Stimulated activated CD8-positive, alpha-beta memory T cell treated with anti-CD3 and anti-CD28 coated beads, Interleukin-15, amount 100 ng/mL, for 24 hours (primary cell): ENCODE data around the gene C19orf25.
"Not testable (repeated sequence)": the region's sequence is repeated elsewhere in the genome, so short reads cannot be mapped to it uniquely, and the experiment has no call there.

Experiments
- DNase-seq: peaks from one replicate; pipeline ENCODE4 v3.0.0-alpha.2; 2020; ENCODE audit warnings: low read depth

C19orf25 gene

DNA sequence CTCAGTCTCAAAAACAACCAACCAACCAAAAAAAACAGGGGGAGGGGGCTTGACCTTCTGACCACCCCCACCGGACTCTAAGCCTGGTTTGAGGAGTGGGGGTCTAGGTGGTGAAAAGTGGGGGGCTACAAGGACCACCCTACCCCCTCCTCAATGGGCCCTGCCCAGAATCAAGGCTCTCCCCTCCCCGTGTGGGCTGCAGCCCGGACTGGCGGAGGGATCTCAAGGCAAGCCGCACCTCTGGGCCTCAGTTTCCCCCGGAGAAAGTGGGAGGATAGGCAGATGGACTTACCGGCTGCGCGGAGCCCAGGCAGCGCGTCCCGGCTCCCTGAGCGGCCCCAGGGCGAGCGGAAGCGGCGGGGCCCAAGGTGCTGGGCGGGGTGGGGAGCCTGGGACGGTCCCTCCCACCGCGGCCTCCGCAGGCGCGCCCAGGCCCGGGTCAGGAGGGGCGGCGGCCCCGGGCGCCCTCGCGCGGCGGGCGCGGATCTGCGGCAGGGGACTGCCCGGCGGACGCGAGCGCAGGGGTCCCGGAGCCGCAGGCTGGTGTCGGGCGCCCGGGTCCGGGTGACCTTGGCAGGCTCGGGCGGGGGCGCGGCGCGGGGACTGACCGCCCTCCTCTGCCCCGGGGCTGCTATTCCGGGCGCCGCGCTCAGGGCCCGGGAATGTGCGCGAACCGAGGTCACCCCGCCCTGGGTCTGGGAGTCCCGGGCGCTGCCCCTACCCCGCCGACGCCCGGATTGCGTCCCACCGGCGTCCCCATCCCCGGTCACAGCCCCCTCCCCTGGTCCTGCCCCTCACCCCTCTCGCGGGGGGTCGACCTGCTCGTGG is 33.9 kb upstream of the C19orf25 start, which contains the start of gene ADAMTSL5:
TSS of gene ADAMTSL5 (minus strand) at position 349 of the 828 bp plus-strand sequence. CDS start 2,076 bp downstream, outside the sequence.
- peak; percentile 49 for DNase-seq

DNA sequence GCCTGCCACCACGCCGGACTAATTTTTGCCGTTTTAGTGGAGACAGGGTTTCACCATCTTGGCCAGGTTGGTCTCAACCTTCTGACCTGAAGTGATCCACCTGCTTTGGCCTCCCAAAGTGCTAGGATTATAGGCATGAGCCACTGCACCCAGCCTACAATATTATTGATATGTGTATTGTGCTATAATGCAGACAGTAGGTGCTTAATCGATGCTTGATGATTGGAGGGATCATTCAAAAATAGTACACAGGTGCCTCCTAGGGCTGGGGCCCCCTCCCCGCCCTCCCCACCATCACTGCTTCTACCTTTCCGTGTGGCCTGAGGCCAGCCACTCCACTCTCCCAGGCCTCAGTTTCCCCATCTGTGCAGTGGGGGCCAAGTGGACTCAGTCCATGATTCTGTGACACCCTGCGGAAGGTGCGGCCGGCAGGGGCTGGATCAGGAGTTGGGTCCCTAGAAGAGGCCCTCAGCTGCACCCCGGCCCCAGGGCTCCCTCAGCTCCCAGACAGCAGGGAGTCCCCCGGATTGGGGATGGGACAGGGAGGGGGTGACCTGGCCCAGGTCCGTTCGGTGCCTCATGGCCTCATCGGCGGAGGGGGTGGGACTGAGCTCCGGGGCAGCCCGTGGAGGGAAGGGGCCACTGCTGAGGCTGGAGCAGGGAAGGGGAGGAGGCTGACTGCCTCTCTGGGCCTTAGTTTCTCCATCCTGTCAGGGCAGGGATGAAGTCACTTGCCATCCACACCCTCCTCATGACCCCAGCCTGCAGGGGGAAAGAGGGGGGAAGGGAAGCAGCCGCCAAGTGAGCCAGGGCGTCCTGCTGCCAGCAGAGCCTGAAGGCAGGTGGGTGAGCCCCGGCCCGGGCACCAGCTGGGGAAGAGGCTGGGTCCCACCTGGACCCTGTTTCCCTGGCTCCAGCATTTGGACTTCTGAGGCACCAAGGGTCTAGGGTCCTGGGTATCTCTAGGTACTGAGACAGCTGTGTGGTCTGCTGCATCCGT is 32.6 kb upstream of the C19orf25 start:
- DNase-seq: no peak

DNA sequence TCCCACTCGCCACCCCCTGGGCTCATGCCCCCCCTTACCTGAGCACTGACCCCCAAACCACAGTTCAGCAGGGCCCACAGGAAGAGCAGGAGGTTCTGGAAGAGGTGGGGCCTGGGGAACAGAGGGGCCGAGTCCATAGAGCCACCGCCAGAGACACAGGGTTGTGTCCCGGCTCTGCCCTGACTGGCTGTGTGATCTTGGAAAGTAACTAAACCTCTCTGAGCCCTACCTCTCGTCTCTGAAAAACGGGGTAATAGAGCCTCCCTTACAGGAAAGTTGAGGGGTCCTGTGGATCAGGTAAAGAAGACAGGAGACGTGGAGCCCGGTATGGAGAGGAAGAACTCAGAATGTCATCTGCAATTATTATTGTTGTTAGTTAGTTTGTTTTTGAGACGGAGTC is 31.8 kb upstream of the C19orf25 start:
- no peak for DNase-seq

DNA sequence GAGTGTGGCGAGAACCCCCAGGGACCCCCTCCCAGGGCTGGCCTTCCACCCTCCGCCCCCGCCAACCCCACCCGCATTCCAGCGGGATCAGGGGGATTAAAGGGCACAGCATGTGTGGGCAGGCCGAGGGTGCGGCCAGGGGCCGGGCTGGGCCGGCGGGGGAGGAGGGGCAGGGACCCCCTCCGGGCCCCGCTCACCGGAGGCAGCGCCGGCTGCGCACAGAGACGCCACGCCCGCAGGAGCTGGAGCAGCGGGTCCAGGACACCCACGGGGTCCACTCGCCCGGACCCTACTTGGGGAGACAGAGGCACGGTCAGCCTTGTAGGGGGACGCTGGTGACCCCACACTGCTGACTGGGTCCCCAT is 31.4 kb upstream of the C19orf25 start:
- no peak for DNase-seq

DNA sequence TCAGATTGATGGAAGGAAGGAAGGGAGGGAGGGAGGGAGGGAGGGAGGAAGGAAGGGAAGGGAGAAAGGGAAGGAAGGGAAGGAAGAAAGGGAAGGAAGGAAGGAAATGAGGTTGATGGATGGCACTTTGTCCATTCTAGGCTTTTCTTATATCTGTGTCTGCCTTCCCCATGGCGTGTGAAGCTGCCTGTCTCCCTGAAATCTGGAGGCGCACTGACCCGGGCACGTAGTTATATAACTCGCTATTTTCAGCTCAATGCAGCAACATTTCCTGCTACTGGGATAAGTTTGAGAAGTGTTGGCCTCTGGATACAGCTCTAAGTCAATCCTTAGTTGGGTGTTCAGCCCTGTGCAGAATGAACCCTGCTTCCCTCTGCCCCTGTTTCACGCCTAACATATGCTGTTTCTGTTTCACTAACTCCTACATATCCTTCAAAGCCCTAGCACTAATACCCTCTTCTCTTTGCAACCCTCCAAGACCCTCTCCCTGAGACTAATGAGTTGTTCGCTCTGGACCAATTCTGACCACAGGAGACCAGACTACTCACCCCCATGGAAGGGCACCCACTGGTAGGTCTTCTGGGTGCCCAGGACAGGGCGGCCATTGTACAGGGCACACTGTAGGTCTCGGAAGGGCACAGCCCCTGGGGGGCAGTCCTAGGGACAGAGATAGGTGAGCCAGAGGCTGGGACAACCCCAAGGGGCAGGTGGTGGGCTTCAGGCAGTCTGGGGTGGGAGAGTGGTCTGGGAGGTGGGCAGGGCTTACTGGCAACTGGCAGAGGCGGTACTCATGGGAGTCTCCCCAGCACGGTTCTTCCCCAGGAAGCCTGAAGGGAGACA is 30.8 kb upstream of the C19orf25 start:
- DNase-seq: no peak

DNA sequence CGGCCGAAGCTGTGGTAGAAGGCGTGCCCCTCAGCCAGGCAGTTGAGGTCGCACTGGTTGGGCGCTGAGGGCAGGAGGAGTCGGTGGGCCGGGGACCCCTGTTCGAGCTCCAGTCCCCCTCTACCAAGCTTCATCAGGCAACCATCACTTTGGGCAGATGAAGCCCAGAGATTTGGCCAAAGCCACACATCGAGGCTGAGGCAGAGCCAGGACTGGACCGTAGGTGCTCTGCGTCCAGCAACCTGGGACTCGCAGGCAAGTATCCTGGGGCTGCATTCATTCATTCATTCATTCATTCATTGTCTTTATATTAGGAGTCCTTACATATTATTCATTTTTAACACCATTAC is 29.5 kb upstream of the C19orf25 start:
- no peak for DNase-seq

DNA sequence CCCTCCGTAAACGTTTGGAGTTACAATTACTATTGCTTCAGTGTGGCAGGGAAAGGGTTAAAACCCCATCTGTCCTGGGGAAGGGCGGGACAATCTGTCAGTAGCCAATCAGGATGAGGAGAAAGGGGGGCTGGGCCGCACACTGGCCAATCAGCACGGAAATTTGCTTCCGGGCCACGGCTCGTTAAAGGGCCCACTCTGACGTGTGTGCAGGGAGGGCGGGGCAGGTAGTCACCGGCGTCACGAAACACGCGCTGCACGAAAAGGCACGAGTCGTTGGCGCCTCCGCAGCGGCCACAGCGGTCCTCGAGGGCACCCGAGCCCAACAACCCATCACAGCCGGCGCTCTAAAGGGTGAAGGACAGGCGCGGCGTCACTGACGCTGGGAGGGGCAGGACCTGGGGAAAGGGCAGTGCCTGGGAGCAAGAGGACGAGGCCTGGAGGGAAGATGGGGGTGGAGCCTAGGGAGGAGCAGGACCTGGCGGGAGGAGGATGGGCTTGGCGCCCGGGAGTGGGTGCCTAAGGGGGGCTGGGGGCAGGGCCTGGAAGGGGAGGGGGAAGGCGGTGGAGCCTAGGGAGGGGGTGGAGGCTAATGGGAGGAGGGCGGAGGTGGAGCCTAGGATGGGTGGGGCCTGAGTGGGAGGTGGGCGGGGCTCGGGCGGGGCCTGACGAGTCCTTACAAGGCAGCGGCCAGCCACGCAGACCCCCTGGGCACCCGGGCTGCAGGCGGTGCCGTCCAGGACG is 28.9 kb upstream of the C19orf25 start:
- peak; percentile 69 for DNase-seq

DNA sequence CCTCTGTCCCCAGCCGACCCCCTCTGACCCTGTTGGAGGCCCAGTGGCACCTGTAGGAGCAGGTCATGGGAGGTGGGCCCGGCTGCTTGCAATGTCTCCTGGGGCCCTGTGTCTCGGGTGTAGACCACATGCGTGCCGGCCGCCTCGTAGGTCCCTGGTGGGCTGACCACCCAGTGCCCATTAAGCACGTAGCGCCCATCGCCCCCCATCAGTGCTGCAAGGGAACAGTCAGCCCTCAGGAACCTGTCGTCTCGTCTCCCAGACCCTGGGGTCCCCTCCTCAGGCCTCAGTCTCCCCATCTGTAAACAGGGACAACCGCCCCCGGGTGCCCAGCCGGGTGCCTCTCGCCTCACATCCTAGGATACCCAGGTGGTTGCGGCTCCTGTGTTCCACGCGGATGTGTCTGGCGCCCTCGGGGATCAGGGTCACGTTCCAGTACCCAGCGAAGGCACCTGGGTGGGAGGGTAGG is 28.2 kb upstream of the C19orf25 start:
- no peak for DNase-seq

DNA sequence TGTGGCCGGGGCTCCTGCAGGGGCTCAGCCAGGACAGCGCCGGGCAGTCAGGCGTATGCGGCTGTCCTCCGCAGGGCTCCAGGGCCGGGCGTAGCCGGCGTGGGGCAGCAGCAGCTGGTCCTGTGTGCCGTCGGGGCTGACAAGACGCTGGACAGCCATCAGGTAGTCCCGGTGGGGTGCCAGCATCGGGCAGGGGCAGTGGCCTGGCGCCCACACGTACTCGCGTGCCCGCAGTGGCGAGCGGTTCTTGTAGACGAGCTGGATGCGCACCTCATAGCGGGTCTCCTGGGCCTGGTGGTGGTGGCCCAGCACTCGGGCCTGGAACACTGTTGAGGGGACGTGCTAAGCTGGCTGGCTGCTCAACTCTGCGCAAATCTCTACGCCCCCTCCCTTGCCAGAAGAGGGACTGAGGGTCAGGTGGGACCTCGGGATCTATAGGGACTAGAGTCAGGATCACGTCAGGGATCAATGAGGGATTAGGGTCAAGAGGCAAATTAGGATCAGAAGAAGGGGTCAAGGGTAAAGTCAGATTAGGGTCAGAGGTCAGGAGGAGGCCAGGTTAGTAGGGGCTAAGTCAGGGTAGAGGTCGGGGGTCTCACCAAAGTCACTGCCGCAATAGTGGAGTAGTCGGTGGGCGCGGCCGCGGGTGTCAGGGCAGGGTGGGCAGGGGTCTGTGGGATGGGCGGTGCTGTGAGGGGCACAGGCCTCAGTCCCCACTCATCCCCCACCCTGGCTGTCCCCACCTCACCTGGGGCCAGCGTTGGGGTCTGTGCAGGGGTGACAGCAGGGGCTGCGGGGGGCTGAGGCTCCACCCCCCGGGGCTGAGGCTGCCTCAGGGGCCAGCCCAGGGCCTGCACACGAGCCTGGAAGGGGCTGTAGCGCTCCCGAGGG is 27.2 kb upstream of the C19orf25 start:
- no peak for DNase-seq

DNA sequence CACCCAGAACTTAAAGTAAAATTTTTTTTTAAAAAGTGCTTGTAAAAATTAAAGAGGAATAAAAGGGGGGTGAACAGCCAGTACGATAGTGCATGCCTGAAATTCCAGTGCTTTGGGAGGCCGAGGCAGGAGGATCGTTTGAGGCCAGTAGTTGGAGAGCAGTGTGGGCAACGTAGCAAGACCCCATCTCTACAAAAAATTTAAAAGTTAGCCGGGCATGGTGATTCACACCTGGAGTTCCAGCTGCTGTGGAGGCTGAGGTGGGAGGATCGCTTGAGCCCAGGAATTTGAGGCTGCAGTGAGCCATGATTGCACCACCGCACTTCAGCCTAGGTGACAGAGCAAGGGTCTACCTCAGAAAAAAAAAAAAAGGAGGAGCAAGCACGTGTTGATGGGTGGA is 26.0 kb upstream of the C19orf25 start:
- no peak for DNase-seq

DNA sequence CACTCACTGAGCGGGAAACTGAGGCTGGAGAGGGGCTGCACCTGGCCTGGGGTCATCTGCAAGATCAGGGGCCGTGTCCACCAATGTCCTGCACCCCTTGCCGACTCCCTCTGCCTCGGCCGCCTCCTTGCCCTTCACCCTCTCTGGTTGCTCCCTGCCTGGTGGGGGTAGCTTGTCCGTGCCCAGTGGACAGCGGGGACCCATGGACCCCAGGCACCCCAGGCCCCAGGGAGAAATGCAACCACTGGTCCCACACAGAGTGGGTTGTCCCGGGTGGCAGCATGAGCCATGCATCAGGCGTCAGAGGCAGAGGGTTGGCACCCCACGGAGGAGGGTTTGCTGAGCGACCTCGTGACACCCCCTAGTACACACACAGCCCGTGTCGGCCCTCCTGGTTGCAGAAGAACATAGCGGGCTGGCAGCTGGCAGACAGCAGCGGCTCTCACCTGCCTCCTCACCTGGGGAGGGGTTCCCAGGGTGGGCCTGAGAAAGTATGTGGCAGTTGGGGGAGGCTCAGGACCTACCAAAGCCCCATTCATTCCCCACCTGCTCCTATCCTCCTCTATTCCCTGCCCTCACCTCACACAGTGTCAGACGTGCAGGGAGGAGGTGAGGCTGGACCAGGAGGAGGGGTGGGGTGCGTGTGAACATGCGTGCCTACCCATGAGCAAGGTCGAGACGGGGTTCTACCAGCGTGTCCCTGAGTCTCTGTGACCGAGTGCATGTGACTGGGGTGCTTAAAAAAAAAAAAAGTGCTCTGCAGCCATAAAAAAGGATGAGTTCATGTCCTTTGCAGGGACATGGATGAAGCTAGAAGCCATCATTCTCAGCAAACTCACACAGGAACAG is 25.1 kb upstream of the C19orf25 start:
- no peak for DNase-seq

DNA sequence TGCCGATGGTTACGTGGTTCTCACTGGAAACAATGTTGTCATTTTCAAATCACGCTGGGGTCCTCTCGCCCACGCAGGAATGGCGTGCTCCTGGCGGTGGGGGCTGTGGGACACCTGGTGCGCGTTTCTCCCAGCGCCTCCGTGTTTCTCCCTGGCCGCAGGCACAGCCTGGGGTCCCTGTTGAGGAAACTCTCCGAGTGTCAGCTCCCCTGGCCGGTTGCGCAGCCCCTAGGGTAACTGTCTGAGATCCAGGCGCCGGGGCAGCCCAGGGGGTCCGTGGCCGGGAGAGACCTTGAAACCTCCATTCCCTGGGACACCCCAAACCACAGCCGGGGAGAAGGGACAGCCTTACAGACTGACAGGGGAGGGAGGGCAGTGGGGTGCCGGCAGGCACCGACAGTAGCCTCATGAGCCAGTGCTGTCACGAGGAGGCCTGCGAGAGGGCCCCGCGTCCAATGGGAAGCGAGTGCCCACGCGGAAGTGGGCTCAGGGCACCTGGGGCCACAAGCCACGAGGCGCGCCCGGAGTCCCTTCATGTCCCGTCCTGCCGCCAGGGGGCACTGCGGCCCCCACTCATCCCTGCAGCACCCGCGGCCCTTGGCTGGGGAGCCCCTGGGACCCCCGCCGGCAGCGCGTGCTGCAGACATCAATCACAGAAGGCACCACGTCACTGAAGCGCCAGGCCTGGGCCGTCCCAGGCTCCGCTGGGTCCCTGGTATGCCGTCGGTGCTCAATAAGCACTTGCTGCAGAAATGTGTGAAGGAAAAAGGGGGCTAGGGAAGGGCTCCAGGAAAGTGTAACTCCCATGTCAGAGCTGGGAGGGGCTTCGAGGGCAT is 24.3 kb upstream of the C19orf25 start:
- peak; percentile 59 for DNase-seq

DNA sequence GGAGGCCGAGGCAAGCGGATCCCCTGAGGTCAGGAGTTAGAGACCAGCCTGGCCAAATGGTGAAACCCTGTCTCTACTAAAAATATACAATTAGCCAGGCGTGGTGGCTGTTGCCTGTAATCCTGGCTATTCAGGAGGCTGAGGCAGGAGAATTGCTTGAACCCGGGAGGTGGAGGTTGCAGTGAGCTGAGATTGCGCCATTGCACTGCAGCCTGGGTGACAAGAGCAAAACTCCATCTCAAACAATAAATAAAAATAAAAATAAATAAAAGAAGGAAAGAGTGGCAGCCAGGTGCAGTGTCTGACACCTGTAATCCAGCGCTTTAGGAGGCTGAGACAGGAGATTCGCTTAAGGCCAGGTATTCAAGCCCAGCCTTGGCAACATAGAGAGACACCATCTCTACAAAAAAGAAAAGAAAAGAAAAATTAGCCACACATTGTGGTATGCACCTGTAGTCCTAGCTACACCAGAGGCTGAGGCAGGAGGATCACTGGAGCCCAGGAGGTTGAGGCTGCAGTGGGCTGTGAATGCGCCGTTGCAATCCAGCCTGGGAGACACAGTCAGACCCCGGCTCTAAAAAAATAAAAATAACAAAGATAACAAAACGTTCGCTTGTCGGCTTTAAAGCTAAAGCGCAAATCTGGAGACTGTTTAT is 23.5 kb upstream of the C19orf25 start:
- DNase-seq: no peak

DNA sequence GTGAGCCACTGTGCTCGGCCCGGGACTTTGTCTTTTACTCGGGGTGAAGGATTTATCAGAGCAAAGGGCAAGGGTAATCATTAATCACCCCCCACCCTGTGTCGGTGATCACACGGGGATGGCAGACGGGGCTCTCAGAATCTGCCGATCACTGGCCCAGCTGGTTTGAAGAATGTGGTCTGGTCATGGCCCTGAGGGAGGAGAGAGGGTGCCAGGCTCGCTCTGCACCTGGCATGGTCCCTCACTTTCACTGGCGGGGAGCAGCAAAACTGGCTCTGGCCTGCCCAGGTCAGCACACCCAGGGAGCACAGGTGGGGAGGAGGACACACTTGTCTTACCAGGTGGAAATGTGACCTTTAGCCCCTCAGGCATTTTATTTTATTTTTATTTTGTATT is 22.2 kb upstream of the C19orf25 start:
- DNase-seq: no peak

DNA sequence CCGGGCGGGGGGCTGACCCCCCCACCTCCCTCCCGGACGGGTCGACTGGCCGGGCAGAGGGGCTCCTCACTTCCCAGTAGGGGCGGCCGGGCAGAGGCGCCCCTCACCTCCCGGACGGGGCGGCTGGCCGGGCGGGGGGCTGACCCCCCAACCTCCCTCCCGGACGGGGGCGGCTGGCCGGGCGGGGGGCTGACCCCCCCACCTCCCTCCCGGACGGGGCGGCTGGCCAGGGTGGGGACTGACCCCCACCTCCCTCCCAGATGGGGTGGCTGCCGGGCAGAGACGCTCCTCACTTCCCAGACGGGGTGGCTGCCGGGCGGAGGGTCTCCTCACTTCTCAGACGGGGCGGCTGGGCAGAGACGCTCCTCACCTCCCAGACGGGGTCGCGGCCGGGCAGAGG is 20.2 kb upstream of the C19orf25 start:
- not testable (repeated sequence) for DNase-seq

DNA sequence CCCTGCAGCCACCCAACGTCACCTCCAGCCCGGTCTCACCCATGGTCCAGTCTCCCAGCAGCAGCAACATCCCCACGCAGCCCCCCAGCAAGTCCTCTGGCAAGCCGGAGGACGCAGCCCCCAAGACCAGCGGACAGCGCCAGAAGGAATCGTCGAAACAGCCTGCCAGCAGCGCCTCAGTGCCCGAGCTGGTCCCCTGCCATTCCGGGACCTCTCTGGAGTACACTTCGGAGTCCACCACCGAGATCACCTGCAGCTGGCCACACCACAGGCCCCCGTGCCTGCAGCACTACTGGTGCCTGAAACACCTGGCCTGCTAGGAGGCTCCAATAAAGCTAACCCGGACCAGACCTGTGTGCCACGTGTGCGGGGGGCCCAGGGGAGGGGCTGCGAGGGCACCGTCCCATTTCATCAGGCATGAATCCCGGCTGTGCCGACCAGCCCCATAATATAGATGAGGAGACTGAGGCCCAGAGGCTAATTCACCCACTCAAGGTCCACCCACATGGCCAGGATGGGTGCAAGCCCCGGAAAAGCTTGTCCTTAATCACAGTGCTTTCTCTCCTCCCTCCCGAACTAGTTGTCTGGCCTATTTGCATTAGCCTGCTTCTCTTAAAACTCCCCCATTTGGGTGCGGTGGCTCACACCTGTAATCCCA is 18.7 kb upstream of the C19orf25 start:
- DNase-seq: no peak
